ENCODE results near the gene CLDN12.

GRCh38 chr7:90458104-90458503, 54.8 kb downstream of the CLDN12 start:
- TF ChIP-seq CTCF (IDR thresholded peaks at IDR 0.05) (no peak), POLR2AphosphoS5 (IDR thresholded peaks at IDR 0.05) (no peak)
